Measurements from ENCODE around the gene HOXB8.

The HOXB8 gene

DNA sequence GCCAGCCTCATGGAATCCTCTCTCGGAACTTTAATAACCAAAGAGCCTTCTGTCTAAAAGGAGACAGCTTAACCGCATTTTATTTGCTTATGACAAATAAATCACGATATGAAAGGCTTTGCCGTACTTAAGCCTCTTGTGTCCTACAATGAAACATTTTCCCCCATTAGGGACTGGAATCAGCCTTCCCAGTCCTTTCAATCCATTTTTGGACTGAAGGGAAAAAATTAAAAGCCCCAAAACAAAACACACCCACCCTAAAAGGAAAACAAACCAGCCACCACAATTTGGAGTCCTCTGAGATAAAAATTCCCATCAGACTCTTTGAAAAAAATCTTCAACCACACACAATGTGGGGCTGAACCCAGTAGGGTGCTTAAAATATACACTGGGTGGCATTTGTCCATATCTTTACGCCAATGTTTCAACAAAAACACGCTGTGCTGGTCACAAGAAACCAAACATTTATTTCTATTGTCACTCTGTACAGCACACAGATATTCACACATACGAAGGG is 40.0 kb downstream of the HOXB8 start:
- Mint-ChIP-seq H3K9me3 (no peaks in the 10 kb centered on the region), H3K27ac (no peak overlapping the region), H3K36me3 (peaks cover 2% of the 10 kb centered on the region), H3K4me1 (peaks cover 10% of the 10 kb centered on the region), H3K4me3 (no peak overlapping the region), H3K27me3 (peaks cover 17% of the 10 kb centered on the region)
- no peak for DNase-seq (ENCODE audit: low spot score in 2 of 2)
- ATAC-seq (ENCODE audit: low read depth): no peak

DNA sequence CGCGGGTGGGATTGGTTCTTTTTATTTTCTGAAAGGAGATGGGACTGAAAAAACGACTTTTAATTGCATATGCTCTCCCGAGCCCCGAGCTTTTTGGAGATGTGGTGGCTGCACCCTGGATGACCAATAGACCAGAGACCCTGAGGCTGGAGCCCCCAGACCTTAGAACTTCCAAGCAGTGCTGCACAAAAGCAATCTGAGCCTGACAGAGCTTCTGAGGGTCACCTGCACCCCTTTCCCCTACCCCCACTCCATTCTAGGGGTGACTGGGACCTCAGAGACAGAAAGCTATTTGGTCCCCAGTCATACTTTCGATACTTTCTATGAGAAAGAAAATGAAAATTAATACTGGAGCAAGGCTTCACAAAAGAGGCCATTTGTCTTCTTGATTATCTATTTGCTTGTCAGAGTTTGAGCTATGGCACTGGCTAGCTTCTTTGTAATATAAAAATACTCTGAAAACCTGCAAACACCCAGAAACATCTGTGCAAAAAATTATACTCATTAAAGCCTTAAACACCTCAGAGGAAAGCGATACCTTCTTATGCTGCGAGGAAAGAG is 40.5 kb downstream of the HOXB8 start:
- peaks cover 14% of the 10 kb centered on the region for H3K27me3 Mint-ChIP-seq
- no peak overlapping the region for H3K4me3 Mint-ChIP-seq

DNA sequence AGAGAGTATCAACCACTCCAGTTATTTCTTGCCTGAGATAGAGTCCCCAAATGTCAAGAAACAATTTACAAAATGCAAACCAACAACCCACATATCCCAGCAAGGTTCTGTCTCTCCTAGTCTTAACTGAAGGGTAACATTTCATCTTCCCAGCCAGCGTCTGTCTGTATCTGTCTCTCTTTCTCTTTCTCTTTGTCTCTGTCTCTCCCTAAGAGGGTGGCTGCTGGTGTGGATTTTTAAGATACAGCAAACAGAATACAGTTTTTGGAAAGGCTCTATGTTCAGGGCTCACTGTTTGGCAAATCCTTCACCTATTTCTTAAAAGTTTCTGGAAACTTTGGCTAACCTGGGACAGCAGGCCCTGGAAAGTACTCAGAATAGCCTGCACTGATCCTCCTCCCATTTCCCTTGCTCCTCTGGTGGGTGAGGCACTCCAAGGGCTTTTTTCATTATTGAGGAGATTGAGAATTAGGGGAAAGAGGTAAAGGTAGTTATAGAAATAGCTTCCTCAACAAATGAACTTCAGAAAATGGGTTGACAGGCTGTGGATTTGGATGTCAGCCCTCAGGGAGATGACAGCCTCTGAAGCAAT is 43.2 kb downstream of the HOXB8 start:
- Mint-ChIP-seq H3K9me3 (no peaks in the 10 kb centered on the region), H3K4me1 (peaks cover 5% of the 10 kb centered on the region), H3K27ac (no peak overlapping the region), H3K36me3 (no peaks in the 10 kb centered on the region), H3K27me3 (peaks cover 8% of the 10 kb centered on the region), H3K4me3 (no peak overlapping the region)
- DNase-seq (ENCODE audit: low spot score in 2 of 2) (no peak), ATAC-seq (ENCODE audit: low read depth) (no peak)

More for the DNA sequence above, 40.5 kb downstream of the HOXB8 start:
- no peak for DNase-seq (ENCODE audit: low spot score in 2 of 2)
- H3K36me3 Mint-ChIP-seq: peaks cover 2% of the 10 kb centered on the region
- ATAC-seq (ENCODE audit: low read depth): no peak
- no peaks in the 10 kb centered on the region for H3K9me3 Mint-ChIP-seq
- peaks cover 10% of the 10 kb centered on the region for H3K4me1 Mint-ChIP-seq
- no peak overlapping the region for H3K27ac Mint-ChIP-seq

DNA sequence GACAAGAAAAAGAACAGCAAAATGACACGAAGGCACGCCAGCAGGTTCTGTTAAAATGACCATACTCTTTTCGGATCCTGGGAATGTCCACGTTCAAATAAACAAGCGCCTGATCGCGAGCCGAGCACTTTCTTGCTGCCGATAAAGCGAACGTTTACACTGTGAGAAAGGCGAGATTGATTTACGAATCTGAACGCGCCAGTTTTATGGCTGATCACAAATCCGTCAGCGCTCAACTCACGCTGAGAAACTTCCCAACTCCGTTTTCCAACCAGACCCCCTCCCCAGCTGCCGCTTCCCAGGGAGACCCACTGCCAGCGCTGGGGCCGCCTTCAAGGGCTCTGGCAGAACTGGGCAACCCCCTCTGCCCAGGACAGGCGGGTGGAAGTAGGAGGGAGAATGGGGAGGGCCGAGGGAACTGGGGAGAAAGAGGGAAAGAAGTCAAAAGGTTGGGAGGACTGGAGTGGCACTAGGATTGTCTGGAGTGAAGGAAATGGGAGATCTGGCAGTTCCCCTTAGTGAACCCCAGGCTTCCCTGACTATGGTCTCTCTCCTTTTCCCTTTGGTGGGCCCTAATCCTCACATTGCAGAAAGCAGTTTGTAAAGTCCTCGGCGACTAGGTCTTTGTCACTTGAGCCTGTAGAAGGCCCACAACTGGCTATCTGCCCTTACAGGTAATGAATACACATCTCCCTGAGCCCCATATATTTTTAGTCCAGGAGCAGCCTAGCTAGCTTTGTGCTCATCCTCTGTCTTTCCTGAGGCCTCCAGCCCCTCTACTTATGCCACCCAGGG is 43.9 kb downstream of the HOXB8 start:
- peaks cover 3% of the 10 kb centered on the region for H3K4me1 Mint-ChIP-seq
- no peak overlapping the region for H3K27ac Mint-ChIP-seq
- H3K4me3 Mint-ChIP-seq: no peak overlapping the region
- ATAC-seq (ENCODE audit: low read depth) (no peak), DNase-seq (ENCODE audit: low spot score in 2 of 2) (no peak)
- H3K9me3 Mint-ChIP-seq: no peaks in the 10 kb centered on the region
- H3K27me3 Mint-ChIP-seq: peaks cover 8% of the 10 kb centered on the region
- no peaks in the 10 kb centered on the region for H3K36me3 Mint-ChIP-seq

DNA sequence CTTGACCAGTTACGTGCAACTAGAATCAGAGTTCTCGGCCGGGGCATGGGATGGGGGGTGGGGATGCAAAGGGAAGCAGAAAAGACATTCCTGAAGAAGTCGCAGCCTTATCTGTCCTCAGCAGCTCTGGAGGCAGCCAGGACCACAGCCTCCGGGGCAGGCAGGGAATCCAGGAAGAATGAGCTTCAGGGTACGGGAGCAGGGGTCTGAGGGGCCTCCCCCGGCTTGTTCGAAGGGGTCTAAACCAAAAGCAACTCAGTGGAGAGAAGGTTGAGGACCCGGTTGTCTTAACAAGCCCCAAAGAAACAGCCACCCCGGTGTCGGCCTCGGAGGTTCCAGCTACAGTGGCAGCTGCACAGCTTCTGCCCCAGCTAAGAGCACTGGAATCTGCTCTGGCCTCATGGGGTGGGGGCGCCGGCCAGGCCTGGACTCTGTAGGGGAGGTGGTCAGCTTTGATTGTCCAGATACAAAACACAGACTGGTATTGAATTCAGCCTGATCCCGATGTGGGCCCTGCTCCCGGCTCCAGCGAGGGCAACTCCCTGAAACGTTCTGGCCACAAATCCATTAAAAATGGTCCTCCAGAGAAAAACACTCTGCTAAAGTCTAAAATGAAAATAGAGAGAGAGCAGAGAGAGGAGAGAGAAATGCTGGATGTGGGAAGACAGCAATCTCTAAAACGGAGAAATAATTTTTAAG is 44.6 kb downstream of the HOXB8 start:
- Mint-ChIP-seq H3K27me3 (peaks cover 6% of the 10 kb centered on the region), H3K9me3 (no peaks in the 10 kb centered on the region), H3K27ac (no peak overlapping the region), H3K4me3 (no peak overlapping the region), H3K36me3 (no peaks in the 10 kb centered on the region), H3K4me1 (peaks cover 3% of the 10 kb centered on the region)
- ATAC-seq (ENCODE audit: low read depth) (no peak), DNase-seq (ENCODE audit: low spot score in 2 of 2) (no peak)

DNA sequence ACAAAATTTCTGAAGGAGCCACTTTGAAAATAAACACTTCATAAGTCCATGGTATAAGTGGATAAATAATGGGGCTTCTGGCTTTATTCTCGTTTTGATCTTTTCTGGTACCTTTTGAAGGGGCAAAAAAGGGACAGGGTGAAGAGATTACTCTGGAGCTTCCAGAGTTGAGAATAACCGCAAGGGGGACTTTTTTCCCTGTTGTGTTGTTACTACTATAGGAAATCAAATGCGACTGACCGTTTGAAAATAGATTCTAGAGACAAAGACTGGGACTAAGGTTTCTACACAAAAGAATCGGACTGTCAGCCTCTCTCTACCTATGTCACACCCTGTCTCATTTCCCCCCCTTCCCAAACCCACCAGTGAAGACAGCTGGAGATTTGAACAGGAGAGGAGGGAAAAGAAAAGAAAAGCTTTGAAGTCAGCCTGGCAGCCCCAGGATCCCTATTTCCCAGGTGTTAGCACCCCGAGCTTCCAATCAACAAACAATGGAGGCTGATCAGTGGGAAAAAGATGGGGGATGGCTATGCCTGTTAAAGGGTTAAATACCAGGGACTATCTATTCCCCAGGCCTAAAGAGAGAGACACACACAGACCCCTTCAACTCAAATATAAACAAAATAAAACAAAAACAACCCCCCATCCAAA is 45.3 kb downstream of the HOXB8 start:
- Mint-ChIP-seq H3K9me3 (no peaks in the 10 kb centered on the region), H3K27me3 (peaks cover 6% of the 10 kb centered on the region), H3K4me1 (peaks cover 3% of the 10 kb centered on the region), H3K4me3 (no peak overlapping the region), H3K27ac (no peak overlapping the region), H3K36me3 (no peaks in the 10 kb centered on the region)
- DNase-seq (ENCODE audit: low spot score in 2 of 2): no peak
- no peak for ATAC-seq (ENCODE audit: low read depth)

DNA sequence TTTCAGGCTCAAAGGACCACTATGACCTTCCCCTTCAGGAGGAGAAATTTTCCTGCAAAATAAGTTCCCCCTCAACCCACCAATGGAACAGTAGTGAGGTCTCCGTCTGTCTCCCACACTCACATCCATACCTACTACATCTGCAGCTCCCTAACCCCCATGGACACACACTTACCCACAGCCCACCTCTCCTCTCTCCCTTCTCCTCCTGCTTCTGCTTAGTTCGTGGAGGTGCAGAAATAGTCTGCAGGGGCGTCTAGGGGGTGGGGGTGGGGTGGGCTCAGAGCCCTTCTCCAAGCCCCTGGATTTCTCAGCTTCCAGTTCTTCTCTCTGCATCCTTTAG is 45.9 kb downstream of the HOXB8 start:
- Mint-ChIP-seq H3K4me1 (peaks cover 3% of the 10 kb centered on the region), H3K4me3 (no peak overlapping the region), H3K27ac (no peak overlapping the region), H3K36me3 (no peaks in the 10 kb centered on the region), H3K9me3 (no peaks in the 10 kb centered on the region), H3K27me3 (peaks cover 6% of the 10 kb centered on the region)
- ATAC-seq (ENCODE audit: low read depth): no peak
- DNase-seq (ENCODE audit: low spot score in 2 of 2): no peak

DNA sequence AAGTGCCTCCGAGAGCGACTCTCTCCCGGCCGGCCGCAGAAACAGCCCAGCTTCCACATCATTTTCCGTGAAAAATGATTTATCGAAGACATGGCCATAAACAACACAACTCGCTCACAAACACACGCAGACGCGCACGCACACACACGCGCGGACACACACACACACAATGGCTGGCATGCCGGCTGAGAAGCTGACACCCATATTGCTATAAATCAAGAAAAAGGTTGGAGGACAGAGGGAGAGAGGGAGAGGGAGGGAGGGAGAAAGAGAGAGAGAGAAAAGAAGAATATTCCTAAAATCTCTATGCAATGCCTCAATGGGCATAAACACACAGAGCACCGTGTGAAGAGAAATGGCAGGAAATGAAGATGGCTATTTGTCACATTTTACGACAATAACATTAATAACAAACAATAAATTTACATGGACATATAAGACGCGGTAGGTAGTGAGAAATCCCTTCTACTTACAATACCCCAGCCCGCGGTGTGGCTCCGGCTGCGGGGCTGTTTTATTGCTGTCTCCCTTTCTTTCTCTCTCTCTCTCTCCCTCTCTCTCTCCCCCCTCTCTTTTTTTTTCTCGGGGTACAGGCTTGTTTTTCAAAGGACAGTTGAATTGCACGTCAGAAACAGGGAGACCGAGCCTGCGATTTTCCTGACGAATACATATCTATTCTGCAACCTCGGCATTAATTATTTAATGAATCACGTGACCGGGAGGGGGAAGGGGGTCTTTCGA is 46.4 kb downstream of the HOXB8 start:
- no peak for ATAC-seq (ENCODE audit: low read depth)
- Mint-ChIP-seq H3K27ac (no peak overlapping the region), H3K36me3 (no peaks in the 10 kb centered on the region), H3K4me3 (no peak overlapping the region), H3K9me3 (no peaks in the 10 kb centered on the region), H3K27me3 (peaks cover 9% of the 10 kb centered on the region), H3K4me1 (peaks cover 3% of the 10 kb centered on the region)
- DNase-seq (ENCODE audit: low spot score in 2 of 2): no peak

DNA sequence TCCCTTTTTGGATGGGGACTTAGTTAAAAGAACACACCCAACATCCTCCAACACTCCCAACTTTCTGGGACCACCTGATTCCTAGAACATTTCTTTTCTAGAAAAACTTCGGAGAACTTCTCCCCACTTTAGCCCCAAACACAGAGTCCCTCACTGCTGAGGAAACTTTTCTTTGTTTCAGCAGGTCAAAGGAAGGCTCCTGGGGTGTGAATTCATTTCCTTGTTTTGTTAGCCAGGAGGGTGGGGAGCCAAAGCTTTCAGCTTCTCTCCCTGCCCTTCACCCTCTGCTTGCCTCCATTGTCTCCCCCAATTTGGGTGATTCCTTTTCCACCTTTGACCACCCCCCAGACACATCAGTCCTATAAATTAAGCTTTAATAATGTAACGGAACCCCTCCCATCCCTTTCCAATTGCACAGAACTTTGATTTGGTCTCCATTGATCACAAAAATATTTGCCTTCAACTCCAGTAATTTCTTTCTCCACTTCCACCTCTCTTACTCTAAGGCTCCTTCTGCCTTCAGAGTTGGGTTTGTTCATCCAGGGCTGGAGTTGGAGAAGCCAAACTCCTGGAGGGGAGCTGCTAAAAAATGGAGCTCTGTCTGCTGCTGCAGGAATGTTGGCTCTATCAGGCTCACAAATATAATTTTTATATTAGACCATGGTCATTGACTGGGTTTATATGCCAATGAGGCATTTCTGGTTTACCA is 47.3 kb downstream of the HOXB8 start:
- Mint-ChIP-seq H3K4me3 (no peak overlapping the region), H3K9me3 (no peaks in the 10 kb centered on the region), H3K27ac (no peak overlapping the region), H3K27me3 (peaks cover 10% of the 10 kb centered on the region), H3K4me1 (peaks cover 3% of the 10 kb centered on the region), H3K36me3 (no peaks in the 10 kb centered on the region)
- no peak for DNase-seq (ENCODE audit: low spot score in 2 of 2)
- no peak for ATAC-seq (ENCODE audit: low read depth)

DNA sequence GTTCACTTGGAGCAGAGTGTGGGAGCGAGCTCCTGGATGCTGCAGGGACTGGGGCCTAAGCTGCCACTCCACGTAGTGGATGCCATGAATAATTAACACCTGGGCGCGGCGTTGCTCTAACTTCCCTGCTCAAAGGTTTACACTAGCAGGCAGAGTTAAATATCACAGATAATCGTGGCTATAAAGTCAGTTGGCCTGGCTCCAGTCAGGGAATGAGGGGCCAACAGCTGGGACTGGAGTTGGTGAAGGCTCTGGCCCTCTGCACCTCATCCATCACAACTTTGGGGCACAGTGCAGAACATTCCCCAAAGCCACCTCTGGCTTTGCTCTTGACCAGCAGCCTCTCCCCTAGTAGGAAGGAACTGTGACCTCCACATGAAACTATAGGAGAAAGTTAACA is 47.9 kb downstream of the HOXB8 start:
- no peak for ATAC-seq (ENCODE audit: low read depth)
- no peak overlapping the region for H3K27ac Mint-ChIP-seq
- no peaks in the 10 kb centered on the region for H3K36me3 Mint-ChIP-seq
- H3K4me3 Mint-ChIP-seq: no peak overlapping the region
- H3K27me3 Mint-ChIP-seq: peaks cover 10% of the 10 kb centered on the region
- DNase-seq (ENCODE audit: low spot score in 2 of 2): no peak
- peaks cover 3% of the 10 kb centered on the region for H3K4me1 Mint-ChIP-seq
- no peaks in the 10 kb centered on the region for H3K9me3 Mint-ChIP-seq

DNA sequence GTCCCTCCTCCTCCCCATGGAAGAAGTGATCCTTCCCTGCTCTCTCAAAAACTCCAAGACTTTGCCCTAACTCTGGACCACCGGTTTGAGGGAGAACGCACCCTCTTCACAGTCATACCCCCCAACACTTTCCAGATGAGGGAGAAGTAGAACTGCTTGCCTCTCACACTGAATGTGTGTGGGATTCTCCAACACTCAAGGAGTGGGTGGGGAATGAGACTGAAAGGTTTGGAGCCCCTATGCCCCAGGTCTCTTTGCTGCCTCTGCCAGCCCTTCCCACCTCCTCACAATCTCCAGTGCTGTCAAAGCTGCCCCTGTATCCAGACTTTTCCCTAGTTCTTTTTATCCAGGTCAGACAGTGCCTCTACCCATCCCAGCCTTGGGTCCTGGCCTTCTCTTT is 48.4 kb downstream of the HOXB8 start:
- no peak overlapping the region for H3K4me3 Mint-ChIP-seq
- H3K36me3 Mint-ChIP-seq: no peaks in the 10 kb centered on the region
- H3K9me3 Mint-ChIP-seq: no peaks in the 10 kb centered on the region
- peaks cover 3% of the 10 kb centered on the region for H3K4me1 Mint-ChIP-seq
- no peak overlapping the region for H3K27ac Mint-ChIP-seq
- H3K27me3 Mint-ChIP-seq: peaks cover 10% of the 10 kb centered on the region
- ATAC-seq (ENCODE audit: low read depth) (no peak), DNase-seq (ENCODE audit: low spot score in 2 of 2) (no peak)

DNA sequence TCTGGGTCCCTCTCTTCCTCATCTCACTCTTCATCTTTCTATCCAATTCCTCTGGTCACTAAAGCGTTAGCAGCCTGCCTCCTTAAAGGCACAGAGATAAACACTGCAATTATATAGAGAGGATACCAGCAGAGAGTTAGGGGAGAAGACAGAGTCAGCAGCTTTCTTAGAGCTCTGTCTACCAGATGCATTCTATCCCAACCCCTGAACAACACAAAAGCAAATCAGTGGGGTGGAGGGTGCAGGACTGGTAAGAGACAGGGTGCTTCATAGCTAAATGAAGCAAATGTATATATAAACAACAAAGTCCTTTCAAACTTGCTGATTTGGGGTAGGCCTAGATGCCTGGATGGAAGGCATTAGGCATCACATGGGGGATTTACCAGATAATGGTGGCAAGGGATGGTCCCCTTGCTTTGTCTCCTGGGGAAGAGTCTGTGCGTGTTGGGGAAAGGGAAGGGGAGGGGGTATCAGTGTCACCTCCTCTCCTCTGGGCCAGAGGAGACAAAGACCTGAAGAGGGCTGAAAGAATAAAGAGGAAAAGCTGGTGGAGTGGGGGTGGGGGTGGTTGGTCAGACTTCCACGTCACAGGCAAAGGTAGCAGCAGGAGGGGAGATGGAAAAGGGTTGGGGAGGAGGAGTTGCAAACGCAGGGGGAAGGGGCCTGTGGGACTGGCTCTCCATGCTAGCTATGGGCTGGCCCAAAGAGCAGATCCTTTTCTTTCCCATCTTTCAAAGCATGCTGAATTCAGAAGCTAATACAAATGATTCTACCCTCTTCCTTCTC is 49.0 kb downstream of the HOXB8 start:
- Mint-ChIP-seq H3K4me3 (no peak overlapping the region), H3K9me3 (no peaks in the 10 kb centered on the region), H3K27me3 (peaks cover 13% of the 10 kb centered on the region), H3K36me3 (no peaks in the 10 kb centered on the region), H3K27ac (no peak overlapping the region), H3K4me1 (peaks cover 3% of the 10 kb centered on the region)
- no peak for ATAC-seq (ENCODE audit: low read depth)
- no peak for DNase-seq (ENCODE audit: low spot score in 2 of 2)

All from memory B cell (primary cell).